Neural crest cell (in vitro differentiated cells): ENCODE data around the gene DDAH1. TPM values are rescaled to one million over a fixed set of nuclear protein-coding genes. Genes with fewer than 3 reads are reported as not detected.
A peak's percentile ranks its signal among the peaks of the same experiment; 100 is the strongest.

Experiments used
- DNase-seq: peaks from one replicate; pipeline ENCODE4 v3.0.0; 2021; ENCODE audit warnings: low read depth, mixed read lengths, low spot score
- H3K27ac Mint-ChIP-seq: one replicate; pipeline ENCODE4 v1.8.0; 2021; ENCODE audit warnings: mild to moderate bottlenecking, mixed read lengths; ENCODE audit not compliant: unreplicated experiment
- H3K27me3 Mint-ChIP-seq: 2 replicates; pipeline ENCODE4 v1.8.0; 2021; ENCODE audit warnings: low read depth, mild to moderate bottlenecking, mixed read lengths
- H3K36me3 Mint-ChIP-seq: 2 replicates; pipeline ENCODE4 v1.8.0; 2021; ENCODE audit warnings: low read depth, mild to moderate bottlenecking, mixed read lengths
- H3K4me1 Mint-ChIP-seq: 2 replicates; pipeline ENCODE4 v1.8.0; 2021; ENCODE audit warnings: mixed read lengths
- H3K4me3 Mint-ChIP-seq: one replicate; pipeline ENCODE4 v1.8.0; 2021; ENCODE audit warnings: mild to moderate bottlenecking, mixed read lengths
- H3K9me3 Mint-ChIP-seq: 2 replicates; pipeline ENCODE4 v1.8.0; 2021; ENCODE audit warnings: mixed read lengths
- CTCF ChIP-seq: fragments of 200-600 bp; sonication (generic); conservative IDR thresholded peaks from 2 replicates; pipeline ENCODE4 v1.5.0; 2021; ENCODE audit warnings: antibody characterized with exemption, mild to moderate bottlenecking
- total RNA-seq: library from RNA; stranded (reverse); gene quantifications from 2 replicates; pipeline ENCODE4 v1.2.1, GENCODE V29; 2021

Gene DDAH1
- total RNA-seq, 1 donor from 2014 or later, result 22.3 TPM

GRCh38 chr1:85404408-85404807 lies 60.6 kb downstream of the DDAH1 start:
- Mint-ChIP-seq H3K36me3 (no peaks in the 10 kb centered on the region), H3K4me1 (peaks cover 28% of the 10 kb centered on the region), H3K4me3 (no peak overlapping the region), H3K27ac (no peak overlapping the region), H3K9me3 (no peaks in the 10 kb centered on the region), H3K27me3 (no peaks in the 10 kb centered on the region)
- no peak for DNase-seq
- TF ChIP-seq CTCF, result no peak

GRCh38 chr1:85398391-85399064 lies 66.4 kb downstream of the DDAH1 start:
- TF ChIP-seq CTCF, result peak; percentile 44
- no peak for DNase-seq
- Mint-ChIP-seq H3K27ac (no peak overlapping the region), H3K36me3 (peaks cover 3% of the 10 kb centered on the region), H3K4me3 (no peak overlapping the region), H3K4me1 (peaks cover 16% of the 10 kb centered on the region), H3K27me3 (no peaks in the 10 kb centered on the region), H3K9me3 (peaks cover 7% of the 10 kb centered on the region)

GRCh38 chr1:85397490-85398032 lies 67.4 kb downstream of the DDAH1 start:
- TF ChIP-seq CTCF, result no peak
- peaks cover 7% of the 10 kb centered on the region for H3K9me3 Mint-ChIP-seq
- H3K27ac Mint-ChIP-seq, result no peak overlapping the region
- peaks cover 24% of the 10 kb centered on the region for H3K4me1 Mint-ChIP-seq
- DNase-seq, result no peak
- H3K27me3 Mint-ChIP-seq, result no peaks in the 10 kb centered on the region
- peaks cover 3% of the 10 kb centered on the region for H3K36me3 Mint-ChIP-seq
- no peak overlapping the region for H3K4me3 Mint-ChIP-seq

DNA sequence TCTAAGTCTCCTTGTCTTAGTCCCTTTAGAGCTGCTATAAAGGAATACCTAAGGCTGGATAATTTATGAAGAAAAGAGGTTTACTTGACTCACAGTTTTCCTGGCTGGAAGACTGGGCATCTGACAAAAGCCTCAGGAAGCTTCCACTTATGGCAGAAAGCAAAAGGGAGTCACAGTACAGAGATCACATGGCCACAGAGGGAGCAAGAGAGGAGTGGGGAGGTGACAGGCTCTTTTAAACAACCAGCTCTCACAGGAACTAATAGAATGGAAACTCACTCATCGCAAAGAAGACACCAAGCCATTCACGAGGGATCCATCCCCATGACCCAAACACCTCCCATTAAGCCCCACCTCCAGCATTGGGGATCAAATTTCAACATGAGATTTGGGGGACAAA lies 68.8 kb downstream of the DDAH1 start:
- H3K36me3 Mint-ChIP-seq, result peaks cover 3% of the 10 kb centered on the region
- no peaks in the 10 kb centered on the region for H3K27me3 Mint-ChIP-seq
- H3K4me1 Mint-ChIP-seq, result peaks cover 24% of the 10 kb centered on the region
- peaks cover 7% of the 10 kb centered on the region for H3K9me3 Mint-ChIP-seq
- H3K27ac Mint-ChIP-seq, result no peak overlapping the region
- no peak overlapping the region for H3K4me3 Mint-ChIP-seq
- DNase-seq, result no peak
- no peak for TF ChIP-seq CTCF

GRCh38 chr1:85394130-85394529 lies 70.8 kb downstream of the DDAH1 start:
- peaks cover 3% of the 10 kb centered on the region for H3K36me3 Mint-ChIP-seq

More at GRCh38 chr1:85394130-85394529, 70.8 kb downstream of the DDAH1 start:
- no peak for DNase-seq
- TF ChIP-seq CTCF, result no peak
- H3K27ac Mint-ChIP-seq, result no peak overlapping the region
- H3K4me1 Mint-ChIP-seq, result peaks cover 20% of the 10 kb centered on the region
- H3K4me3 Mint-ChIP-seq, result no peak overlapping the region
- H3K9me3 Mint-ChIP-seq, result peaks cover 9% of the 10 kb centered on the region
- no peaks in the 10 kb centered on the region for H3K27me3 Mint-ChIP-seq
